Liver (tissue), 9 donors: ENCODE data around the gene ST3GAL4. TPM values are rescaled to one million over a fixed set of nuclear protein-coding genes. Genes with fewer than 3 reads are reported as not detected.

Experiments
- DNase-seq: peaks from one replicate; pipeline ENCODE4 v3.0.0-alpha.2; 2017; ENCODE audit warnings: low spot score
- H3K27ac ChIP-seq, 2 donors: one replicate each; pipeline ENCODE4 v1.7.0; 2013; ENCODE audit warnings: inconsistent platforms in 2 of 2, low read length in 2 of 2, control low read depth in 1 of 2, low read depth in 1 of 2, mild to moderate bottlenecking in 1 of 2
- H3K27me3 ChIP-seq, 4 donors: one replicate each; pipeline versions ENCODE4 v1.6.1 to v1.7.0; 2013; ENCODE audit warnings: low read length in 3 of 4, inconsistent platforms in 1 of 4, mild to moderate bottlenecking in 1 of 4, moderate library complexity in 1 of 4; ENCODE audit not compliant: control insufficient read depth in 4 of 4, insufficient read depth in 4 of 4
- H3K36me3 ChIP-seq, 4 donors: one replicate each; pipeline versions ENCODE4 v1.6.1 to v1.7.0; 2013; ENCODE audit warnings: low read length in 3 of 4, mild to moderate bottlenecking in 3 of 4, low read depth in 1 of 4, moderate library complexity in 1 of 4; ENCODE audit not compliant: control insufficient read depth in 4 of 4, insufficient read depth in 3 of 4
- H3K4me1 ChIP-seq, 4 donors: one replicate each; pipeline versions ENCODE4 v1.6.1 to v1.7.0; 2013; ENCODE audit warnings: low read length in 3 of 4, mild to moderate bottlenecking in 3 of 4, moderate library complexity in 1 of 4; ENCODE audit not compliant: control insufficient read depth in 4 of 4, insufficient read depth in 4 of 4
- H3K4me3 ChIP-seq, 3 donors: one replicate each; pipeline versions ENCODE4 v1.6.1 to v1.7.0; 2013; ENCODE audit warnings: low read length in 3 of 3, control low read depth in 1 of 3, low read depth in 1 of 3, mild to moderate bottlenecking in 1 of 3
- H3K9ac ChIP-seq, 2 donors: one replicate each; pipeline ENCODE4 v1.7.0; 2013; ENCODE audit warnings: low read length in 2 of 2, mild to moderate bottlenecking in 2 of 2, moderate library complexity in 2 of 2, control low read depth in 1 of 2, low read depth in 1 of 2
- H3K9me3 ChIP-seq, 4 donors: one replicate each; pipeline versions ENCODE4 v1.6.1 to v1.7.0; 2013; ENCODE audit warnings: low read length in 3 of 4; ENCODE audit not compliant: control insufficient read depth in 4 of 4
- EGR1 ChIP-seq, 2 donors: IDR thresholded peaks; 2 replicates each; pipeline ENCODE4 v1.6.1; 2016 to 2018; ENCODE audit warnings: antibody characterized with exemption in 2 of 2, low read depth in 2 of 2
- FOXA1 ChIP-seq: IDR thresholded peaks from 2 replicates; pipeline ENCODE4 v1.6.1; 2016; ENCODE audit warnings: antibody characterized with exemption
- FOXA2 ChIP-seq: IDR thresholded peaks from 2 replicates; pipeline ENCODE4 v1.6.1; 2016; ENCODE audit warnings: antibody characterized with exemption
- GABPA ChIP-seq, 2 donors: IDR thresholded peaks in 1 of 2; conservative IDR thresholded peaks in 1 of 2; 2 replicates each; pipeline ENCODE4 v1.6.1; 2016; ENCODE audit warnings: antibody characterized with exemption in 2 of 2, mild to moderate bottlenecking in 1 of 2, moderate library complexity in 1 of 2
- HNF4A ChIP-seq, 2 donors: conservative IDR thresholded peaks; 2 replicates each; pipeline ENCODE4 v1.6.1; 2016; ENCODE audit warnings: antibody characterized with exemption in 2 of 2, mild to moderate bottlenecking in 2 of 2
- HNF4G ChIP-seq: IDR thresholded peaks from 2 replicates; pipeline ENCODE4 v1.6.1; 2016; ENCODE audit warnings: antibody characterized with exemption
- JUND ChIP-seq, 2 donors: IDR thresholded peaks; 2 replicates each; pipeline ENCODE4 v1.6.1; 2016; ENCODE audit warnings: antibody characterized with exemption in 2 of 2
- NR2F2 ChIP-seq: IDR thresholded peaks from 2 replicates; pipeline ENCODE4 v1.6.1; 2016; ENCODE audit warnings: antibody characterized with exemption
- RAD21 ChIP-seq, 2 donors: IDR thresholded peaks; 2 replicates each; pipeline ENCODE4 v1.6.1; 2016; ENCODE audit warnings: antibody characterized with exemption in 2 of 2, mild to moderate bottlenecking in 2 of 2
- RXRA ChIP-seq, 2 donors: IDR thresholded peaks; 2 replicates each; pipeline ENCODE4 v1.6.1; 2017 to 2018; ENCODE audit warnings: antibody characterized with exemption in 2 of 2, mild to moderate bottlenecking in 1 of 2
- SP1 ChIP-seq: IDR thresholded peaks from 2 replicates; pipeline ENCODE4 v1.6.1; 2018; ENCODE audit warnings: antibody characterized with exemption, mild to moderate bottlenecking
- TAF1 ChIP-seq: conservative IDR thresholded peaks from 2 replicates; pipeline ENCODE4 v1.6.1; 2016; ENCODE audit warnings: antibody characterized with exemption, mild to moderate bottlenecking
- YY1 ChIP-seq: IDR thresholded peaks from 2 replicates; pipeline ENCODE4 v1.6.1; 2016; ENCODE audit warnings: antibody characterized with exemption, mild to moderate bottlenecking
- WGBS: extraction: QIAGEN DNeasy Blood & Tissue Kit; methylation state at CpG from one replicate; pipeline ENCODE4 v1.1.7; 2013; 5-methylcytosine and 5-hydroxymethylcytosine counted together
- polyA plus RNA-seq, 2 donors: library from polyadenylated mRNA; stranded (reverse) in 1 of 2; unstranded in 1 of 2; fragments of 200-250 nt in 1 of 2; fragments of >200 nt in 1 of 2; fragmentation: Nextera tagmentation in 1 of 2; extraction: Ambion mirVana in 1 of 2; gene quantifications; one replicate each; pipeline versions ENCODE4 v1.2.1 to v1.2.3, GENCODE V29; 2013 to 2015
- total RNA-seq, 2 donors: library from RNA; depleted of rRNA; stranded (reverse); fragments of >200 nt; gene quantifications; one replicate each; pipeline ENCODE4 v1.2.3, GENCODE V29; 2014
- TF ChIP-seq, protein P1 (sequence below): IDR thresholded peaks from 2 replicates; pipeline ENCODE4 v1.6.1; 2016; ENCODE audit warnings: antibody characterized with exemption, mild to moderate bottlenecking
- TF ChIP-seq, protein P2 (sequence below): IDR thresholded peaks from 2 replicates; pipeline ENCODE4 v1.6.1; 2016; ENCODE audit warnings: antibody characterized with exemption
- TF ChIP-seq, protein P3 (sequence below): IDR thresholded peaks from 2 replicates; pipeline ENCODE4 v1.6.1; 2016; ENCODE audit warnings: antibody characterized with exemption
- TF ChIP-seq, protein P4 (sequence below): IDR thresholded peaks from 2 replicates; pipeline ENCODE4 v1.6.1; 2016; ENCODE audit warnings: antibody characterized with exemption
- TF ChIP-seq, protein P5 (sequence below): fragments of 150-350 bp; IDR thresholded peaks from 2 replicates; pipeline ENCODE4 v1.5.1; 2017; ENCODE audit warnings: improper control_type of control experiment, low read depth, low read length; ENCODE audit not compliant: missing input control
- donor health status: healthy.
- donor health status: healthy.
- donor health status: healthy.
- donor health status: healthy.
- donor health status: healthy.

The ST3GAL4 gene
- total and polyA plus RNA-seq, 4 donors = 4.5 to 18.4 (median 10.6) TPM

DNA sequence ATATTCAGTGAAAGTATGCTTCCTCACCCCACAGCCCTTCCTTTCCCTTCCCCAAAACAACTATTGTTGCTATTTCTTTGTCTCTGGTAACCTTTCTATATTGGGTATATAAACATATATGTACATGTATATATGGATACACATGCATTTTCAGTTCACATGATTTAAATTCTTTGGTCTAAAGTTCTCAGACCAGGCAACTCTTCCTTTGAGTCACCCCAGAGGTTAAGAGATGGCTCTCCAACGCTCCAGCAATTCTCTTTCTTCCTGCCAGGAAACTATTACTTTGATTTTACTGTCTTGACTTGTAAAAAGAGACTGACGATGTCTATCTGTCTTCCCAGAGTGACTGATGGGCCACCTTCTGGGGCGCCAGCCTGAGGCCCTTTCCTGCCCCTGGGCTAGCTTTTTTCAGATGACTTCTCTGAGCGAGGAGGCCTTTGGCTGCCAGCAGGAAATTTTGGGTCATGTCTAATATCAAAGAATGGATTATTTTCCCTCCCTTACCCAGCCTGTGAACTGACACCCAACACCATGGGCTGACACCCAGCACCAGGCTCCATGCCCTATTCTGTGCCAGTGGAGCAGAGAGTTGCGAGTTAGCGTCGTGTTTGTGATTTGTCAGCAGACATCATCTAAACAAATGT, 14.4 kb upstream of the ST3GAL4 start:
- no peaks in the 10 kb centered on the region for H3K9me3 ChIP-seq
- peaks cover 0 to 16% (median 15%) of the 10 kb centered on the region in 4 donors for H3K4me1 ChIP-seq
- TF ChIP-seq, protein P1, sequence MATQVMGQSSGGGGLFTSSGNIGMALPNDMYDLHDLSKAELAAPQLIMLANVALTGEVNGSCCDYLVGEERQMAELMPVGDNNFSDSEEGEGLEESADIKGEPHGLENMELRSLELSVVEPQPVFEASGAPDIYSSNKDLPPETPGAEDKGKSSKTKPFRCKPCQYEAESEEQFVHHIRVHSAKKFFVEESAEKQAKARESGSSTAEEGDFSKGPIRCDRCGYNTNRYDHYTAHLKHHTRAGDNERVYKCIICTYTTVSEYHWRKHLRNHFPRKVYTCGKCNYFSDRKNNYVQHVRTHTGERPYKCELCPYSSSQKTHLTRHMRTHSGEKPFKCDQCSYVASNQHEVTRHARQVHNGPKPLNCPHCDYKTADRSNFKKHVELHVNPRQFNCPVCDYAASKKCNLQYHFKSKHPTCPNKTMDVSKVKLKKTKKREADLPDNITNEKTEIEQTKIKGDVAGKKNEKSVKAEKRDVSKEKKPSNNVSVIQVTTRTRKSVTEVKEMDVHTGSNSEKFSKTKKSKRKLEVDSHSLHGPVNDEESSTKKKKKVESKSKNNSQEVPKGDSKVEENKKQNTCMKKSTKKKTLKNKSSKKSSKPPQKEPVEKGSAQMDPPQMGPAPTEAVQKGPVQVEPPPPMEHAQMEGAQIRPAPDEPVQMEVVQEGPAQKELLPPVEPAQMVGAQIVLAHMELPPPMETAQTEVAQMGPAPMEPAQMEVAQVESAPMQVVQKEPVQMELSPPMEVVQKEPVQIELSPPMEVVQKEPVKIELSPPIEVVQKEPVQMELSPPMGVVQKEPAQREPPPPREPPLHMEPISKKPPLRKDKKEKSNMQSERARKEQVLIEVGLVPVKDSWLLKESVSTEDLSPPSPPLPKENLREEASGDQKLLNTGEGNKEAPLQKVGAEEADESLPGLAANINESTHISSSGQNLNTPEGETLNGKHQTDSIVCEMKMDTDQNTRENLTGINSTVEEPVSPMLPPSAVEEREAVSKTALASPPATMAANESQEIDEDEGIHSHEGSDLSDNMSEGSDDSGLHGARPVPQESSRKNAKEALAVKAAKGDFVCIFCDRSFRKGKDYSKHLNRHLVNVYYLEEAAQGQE = no peak
- TF ChIP-seq RXRA (IDR thresholded peaks at IDR 0.05) (no peak), EGR1 (IDR thresholded peaks at IDR 0.05; ENCODE audit: low read depth in 2 of 2) (no peak), HNF4G (no peak), YY1 (no peak), HNF4A (conservative IDR thresholded peaks at IDR 0.05) (no peak), RAD21 (IDR thresholded peaks at IDR 0.05) (no peak), JUND (IDR thresholded peaks at IDR 0.05) (no peak), TAF1 (no peak), NR2F2 (no peak), GABPA (IDR thresholded peaks at IDR 0.05 in 1 of 2, conservative IDR thresholded peaks at IDR 0.05 in 1 of 2) (no peak), FOXA1 (no peak), FOXA2 (no peak), SP1 (no peak)
- TF ChIP-seq, protein P2, sequence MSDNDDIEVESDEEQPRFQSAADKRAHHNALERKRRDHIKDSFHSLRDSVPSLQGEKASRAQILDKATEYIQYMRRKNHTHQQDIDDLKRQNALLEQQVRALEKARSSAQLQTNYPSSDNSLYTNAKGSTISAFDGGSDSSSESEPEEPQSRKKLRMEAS = no peak
- TF ChIP-seq, protein P3, sequence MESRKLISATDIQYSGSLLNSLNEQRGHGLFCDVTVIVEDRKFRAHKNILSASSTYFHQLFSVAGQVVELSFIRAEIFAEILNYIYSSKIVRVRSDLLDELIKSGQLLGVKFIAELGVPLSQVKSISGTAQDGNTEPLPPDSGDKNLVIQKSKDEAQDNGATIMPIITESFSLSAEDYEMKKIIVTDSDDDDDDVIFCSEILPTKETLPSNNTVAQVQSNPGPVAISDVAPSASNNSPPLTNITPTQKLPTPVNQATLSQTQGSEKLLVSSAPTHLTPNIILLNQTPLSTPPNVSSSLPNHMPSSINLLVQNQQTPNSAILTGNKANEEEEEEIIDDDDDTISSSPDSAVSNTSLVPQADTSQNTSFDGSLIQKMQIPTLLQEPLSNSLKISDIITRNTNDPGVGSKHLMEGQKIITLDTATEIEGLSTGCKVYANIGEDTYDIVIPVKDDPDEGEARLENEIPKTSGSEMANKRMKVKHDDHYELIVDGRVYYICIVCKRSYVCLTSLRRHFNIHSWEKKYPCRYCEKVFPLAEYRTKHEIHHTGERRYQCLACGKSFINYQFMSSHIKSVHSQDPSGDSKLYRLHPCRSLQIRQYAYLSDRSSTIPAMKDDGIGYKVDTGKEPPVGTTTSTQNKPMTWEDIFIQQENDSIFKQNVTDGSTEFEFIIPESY = no peak
- TF ChIP-seq, protein P4, sequence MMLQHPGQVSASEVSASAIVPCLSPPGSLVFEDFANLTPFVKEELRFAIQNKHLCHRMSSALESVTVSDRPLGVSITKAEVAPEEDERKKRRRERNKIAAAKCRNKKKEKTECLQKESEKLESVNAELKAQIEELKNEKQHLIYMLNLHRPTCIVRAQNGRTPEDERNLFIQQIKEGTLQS = no peak
- TF ChIP-seq, protein P5, sequence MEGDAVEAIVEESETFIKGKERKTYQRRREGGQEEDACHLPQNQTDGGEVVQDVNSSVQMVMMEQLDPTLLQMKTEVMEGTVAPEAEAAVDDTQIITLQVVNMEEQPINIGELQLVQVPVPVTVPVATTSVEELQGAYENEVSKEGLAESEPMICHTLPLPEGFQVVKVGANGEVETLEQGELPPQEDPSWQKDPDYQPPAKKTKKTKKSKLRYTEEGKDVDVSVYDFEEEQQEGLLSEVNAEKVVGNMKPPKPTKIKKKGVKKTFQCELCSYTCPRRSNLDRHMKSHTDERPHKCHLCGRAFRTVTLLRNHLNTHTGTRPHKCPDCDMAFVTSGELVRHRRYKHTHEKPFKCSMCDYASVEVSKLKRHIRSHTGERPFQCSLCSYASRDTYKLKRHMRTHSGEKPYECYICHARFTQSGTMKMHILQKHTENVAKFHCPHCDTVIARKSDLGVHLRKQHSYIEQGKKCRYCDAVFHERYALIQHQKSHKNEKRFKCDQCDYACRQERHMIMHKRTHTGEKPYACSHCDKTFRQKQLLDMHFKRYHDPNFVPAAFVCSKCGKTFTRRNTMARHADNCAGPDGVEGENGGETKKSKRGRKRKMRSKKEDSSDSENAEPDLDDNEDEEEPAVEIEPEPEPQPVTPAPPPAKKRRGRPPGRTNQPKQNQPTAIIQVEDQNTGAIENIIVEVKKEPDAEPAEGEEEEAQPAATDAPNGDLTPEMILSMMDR = no peak
- no peak overlapping the region for H3K9ac ChIP-seq
- peak overlapping the region in 1 of 2 donors; percentile 16 for H3K27ac ChIP-seq
- peaks cover 7 to 76% (median 40%) of the 10 kb centered on the region in 4 donors for H3K36me3 ChIP-seq
- H3K27me3 ChIP-seq = no peaks in the 10 kb centered on the region
- WGBS = 87% methylated on average over 7 of the region's 7 CpGs
- H3K4me3 ChIP-seq = no peak overlapping the region
- DNase-seq = no peak
